Psoas muscle (tissue), 8 donors: ENCODE data around the gene SAE1. TPM values are rescaled to one million over a fixed set of nuclear protein-coding genes. Genes with fewer than 3 reads are reported as not detected.

Experiments used
- ATAC-seq, 4 donors: fragments of 200-7000 bp; cut with Tn5 transposase; one replicate each; pipeline ENCODE4 v1.9.1; 2020; ENCODE audit warnings: moderate library complexity in 3 of 4, mild to moderate bottlenecking in 2 of 4
- DNase-seq, 2 donors: peaks; one replicate each; pipeline ENCODE4 v3.0.0-alpha.2; 2020
- H3K27ac ChIP-seq: fragments of 200-600 bp; one replicate; pipeline ENCODE4 v1.8.0; 2022
- H3K27me3 ChIP-seq, 3 donors: fragments of 200-600 bp in 1 of 3; one replicate each; pipeline versions ENCODE4 v1.6.1 to v1.8.0; 2013 to 2022; ENCODE audit warnings: low read length in 2 of 3, mild to moderate bottlenecking in 2 of 3, moderate library complexity in 1 of 3; ENCODE audit not compliant: insufficient read depth in 3 of 3
- H3K36me3 ChIP-seq, 2 donors: fragments of 200-600 bp in 1 of 2; one replicate each; pipeline versions ENCODE4 v1.6.1 to v1.8.0; 2013 to 2022; ENCODE audit warnings: low read depth in 1 of 2, mild to moderate bottlenecking in 1 of 2, moderate library complexity in 1 of 2; ENCODE audit not compliant: insufficient read depth in 1 of 2
- H3K4me1 ChIP-seq: fragments of 200-600 bp; one replicate; pipeline ENCODE4 v1.8.0; 2022
- H3K4me3 ChIP-seq: fragments of 200-600 bp; one replicate; pipeline ENCODE4 v1.8.0; 2022; ENCODE audit warnings: mild to moderate bottlenecking
- H3K9me3 ChIP-seq: fragments of 200-600 bp; one replicate; pipeline ENCODE4 v1.8.0; 2022
- WGBS, 3 donors: extraction: QIAGEN DNeasy Blood & Tissue Kit; methylation state at CpG; one replicate each; pipeline versions ENCODE4 v1.1.6 to v1.1.7; 2013; 5-methylcytosine and 5-hydroxymethylcytosine counted together
- intact Hi-C, 2 donors: fragments of 100-400 bp; cut with DNase I; formaldehyde crosslinking; loops; one replicate each; pipeline versions ENCODE4 v1.11.0 to v1.14.2; 2022
- polyA plus RNA-seq, 3 donors: library from polyadenylated mRNA; stranded (reverse); fragments of 200-250 nt; gene quantifications; one replicate each; pipeline ENCODE4 v1.2.3, GENCODE V29; 2013
- total RNA-seq, 4 donors: library from RNA; stranded (reverse); fragmentation: NEBNext Ultra II Directional in 2 of 4; extraction: Animal tissue kit (Norgen Biotek cat#: 25700) in 2 of 4; gene quantifications; one replicate each; pipeline versions ENCODE4 v1.2.1 to v1.2.4, GENCODE V29; 2021 to 2023
- TF ChIP-seq, protein P1 (sequence below): fragments of 200-600 bp; IDR thresholded peaks from one replicate; pipeline ENCODE4 v1.8.0; 2022; ENCODE audit warnings: antibody characterized with exemption
- donor health status: healthy with polysubstance abuse.
- donor health status: DM: no; HTN: no; CAD: no; lungs with moderate emphysema.
- donor health status: Bipolar disorder and iron deficiency.
- donor health status: healthy.
- donor health status: DM: yes; HTN: yes; CAD: no.
- donor health status: DM: no; HTN: no; CAD: no.
- donor health status: DM: no; HTN: no; CAD: no.
- donor health status: DM: yes; HTN: yes; CAD: no.

Gene SAE1
- total and polyA plus RNA-seq, 7 donors, result 30.7 to 63.4 (median 42.0) TPM

DNA sequence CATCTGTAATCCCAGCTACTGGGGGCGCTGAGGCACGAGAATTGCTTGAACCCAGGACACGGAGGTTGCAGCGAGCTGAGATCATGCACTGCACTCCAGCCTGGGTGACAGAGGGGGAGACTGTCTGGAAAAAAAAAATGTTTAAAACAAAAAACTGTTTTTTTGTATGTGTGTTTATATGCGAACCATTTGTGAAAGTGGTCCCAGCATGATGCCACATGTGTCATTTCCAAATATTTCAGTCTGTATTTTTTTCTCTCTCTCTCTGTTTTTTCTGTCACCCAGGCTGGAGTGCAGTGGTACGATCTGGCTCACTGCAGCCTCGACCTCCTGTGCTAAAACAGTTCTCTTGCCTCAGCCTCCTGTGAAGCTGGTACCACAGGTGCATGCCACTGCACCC is 37.4 kb downstream of the SAE1 start:
- no peaks in the 10 kb centered on the region for H3K27me3 ChIP-seq
- no peak overlapping the region for H3K4me3 ChIP-seq
- no peak for DNase-seq
- intact Hi-C loops, result no loop called here
- no peaks in the 10 kb centered on the region for H3K4me1 ChIP-seq
- H3K36me3 ChIP-seq, result peaks cover 0 to 47% of the 10 kb centered on the region in 2 donors
- no peak overlapping the region for H3K27ac ChIP-seq
- WGBS, 3 donors, result 88 to 92% (median 89%) methylated on average over 7 of the region's 7 CpGs
- TF ChIP-seq, protein P1, sequence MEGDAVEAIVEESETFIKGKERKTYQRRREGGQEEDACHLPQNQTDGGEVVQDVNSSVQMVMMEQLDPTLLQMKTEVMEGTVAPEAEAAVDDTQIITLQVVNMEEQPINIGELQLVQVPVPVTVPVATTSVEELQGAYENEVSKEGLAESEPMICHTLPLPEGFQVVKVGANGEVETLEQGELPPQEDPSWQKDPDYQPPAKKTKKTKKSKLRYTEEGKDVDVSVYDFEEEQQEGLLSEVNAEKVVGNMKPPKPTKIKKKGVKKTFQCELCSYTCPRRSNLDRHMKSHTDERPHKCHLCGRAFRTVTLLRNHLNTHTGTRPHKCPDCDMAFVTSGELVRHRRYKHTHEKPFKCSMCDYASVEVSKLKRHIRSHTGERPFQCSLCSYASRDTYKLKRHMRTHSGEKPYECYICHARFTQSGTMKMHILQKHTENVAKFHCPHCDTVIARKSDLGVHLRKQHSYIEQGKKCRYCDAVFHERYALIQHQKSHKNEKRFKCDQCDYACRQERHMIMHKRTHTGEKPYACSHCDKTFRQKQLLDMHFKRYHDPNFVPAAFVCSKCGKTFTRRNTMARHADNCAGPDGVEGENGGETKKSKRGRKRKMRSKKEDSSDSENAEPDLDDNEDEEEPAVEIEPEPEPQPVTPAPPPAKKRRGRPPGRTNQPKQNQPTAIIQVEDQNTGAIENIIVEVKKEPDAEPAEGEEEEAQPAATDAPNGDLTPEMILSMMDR, result no peak
- no peaks in the 10 kb centered on the region for H3K9me3 ChIP-seq
- no peak for ATAC-seq

DNA sequence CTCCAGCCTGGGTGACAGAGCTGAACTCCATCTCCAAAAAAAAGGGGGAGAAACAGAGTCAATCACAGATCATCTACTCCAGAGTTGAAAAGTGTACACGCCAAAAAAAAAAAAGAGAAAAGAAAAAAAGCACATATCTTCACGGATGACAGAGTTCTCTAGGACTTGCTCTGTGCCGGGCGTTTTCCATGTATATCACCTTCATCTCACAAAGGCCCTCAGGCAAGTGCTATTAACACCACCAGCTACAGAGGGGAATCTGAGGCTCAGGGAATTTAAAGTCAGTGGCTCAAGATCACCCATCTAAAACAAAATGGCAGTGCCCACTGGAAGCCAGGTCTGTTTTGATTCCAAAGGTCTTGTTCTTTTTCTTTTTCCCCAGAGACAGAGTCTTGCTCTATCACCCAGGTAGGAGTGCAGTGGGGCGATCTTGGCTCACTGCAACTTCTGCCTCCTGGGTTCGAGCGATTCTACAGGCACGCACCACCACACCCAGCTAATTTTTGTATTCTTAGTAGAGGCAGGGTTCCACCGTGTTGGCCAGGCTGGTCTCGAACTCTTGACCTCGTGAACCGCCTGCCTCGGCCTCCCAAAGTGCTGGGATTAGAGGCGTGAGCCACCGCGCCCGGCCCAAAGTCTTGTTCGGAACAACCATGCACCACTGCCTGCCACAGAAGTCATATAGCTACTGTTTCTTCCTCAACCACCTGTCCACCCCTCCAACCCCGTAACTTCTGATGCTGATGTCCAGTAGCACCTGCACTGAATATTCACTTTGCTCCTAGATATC is 42.2 kb downstream of the SAE1 start:
- TF ChIP-seq, protein P1, result no peak
- Histone ChIP-seq H3K27me3 (no peaks in the 10 kb centered on the region), H3K36me3 (peaks cover 3 to 69% of the 10 kb centered on the region in 2 donors), H3K27ac (no peak overlapping the region), H3K4me3 (no peak overlapping the region), H3K4me1 (no peaks in the 10 kb centered on the region), H3K9me3 (no peaks in the 10 kb centered on the region)
- 94 to 96% (median 95%) methylated on average over 19 of the region's 19 CpGs for WGBS, 3 donors
- DNase-seq, result no peak
- intact Hi-C loops, result no loop called here
- ATAC-seq, result no peak

DNA sequence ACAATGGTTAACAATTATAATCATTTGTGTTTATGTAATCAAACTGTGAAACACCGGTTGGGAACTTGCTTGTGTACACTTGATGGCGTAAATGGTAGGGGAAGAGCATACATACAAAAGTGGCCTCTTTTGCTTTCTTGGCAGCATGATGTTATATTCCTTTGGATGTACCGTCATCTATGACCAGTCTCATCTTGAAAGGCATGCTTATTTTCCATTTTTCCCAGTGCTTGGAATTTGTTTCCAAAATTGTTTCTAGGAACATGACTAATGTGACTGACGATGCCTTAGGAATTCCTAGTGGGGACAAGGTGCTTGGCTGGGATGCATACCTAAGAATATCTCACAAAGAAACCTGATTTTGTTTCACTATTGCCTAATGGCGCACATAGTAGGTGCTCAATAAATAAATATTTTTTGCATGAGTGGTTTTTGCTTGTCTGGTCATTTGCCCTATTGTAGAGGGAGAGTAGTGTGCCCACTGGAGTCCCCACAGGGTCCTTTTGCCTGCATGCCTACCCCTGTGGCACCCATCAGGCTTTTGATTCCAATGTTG is 45.5 kb downstream of the SAE1 start:
- intact Hi-C loops, result no loop called here
- TF ChIP-seq, protein P1, result no peak
- H3K4me1 ChIP-seq, result no peaks in the 10 kb centered on the region
- H3K27me3 ChIP-seq, result no peaks in the 10 kb centered on the region
- DNase-seq (no peak), ATAC-seq (no peak)
- H3K27ac ChIP-seq, result no peak overlapping the region
- WGBS, 3 donors, result 73 to 78% (median 77%) methylated on average over 5 of the region's 5 CpGs
- no peaks in the 10 kb centered on the region for H3K9me3 ChIP-seq
- peaks cover 3 to 56% of the 10 kb centered on the region in 2 donors for H3K36me3 ChIP-seq
- no peak overlapping the region for H3K4me3 ChIP-seq

DNA sequence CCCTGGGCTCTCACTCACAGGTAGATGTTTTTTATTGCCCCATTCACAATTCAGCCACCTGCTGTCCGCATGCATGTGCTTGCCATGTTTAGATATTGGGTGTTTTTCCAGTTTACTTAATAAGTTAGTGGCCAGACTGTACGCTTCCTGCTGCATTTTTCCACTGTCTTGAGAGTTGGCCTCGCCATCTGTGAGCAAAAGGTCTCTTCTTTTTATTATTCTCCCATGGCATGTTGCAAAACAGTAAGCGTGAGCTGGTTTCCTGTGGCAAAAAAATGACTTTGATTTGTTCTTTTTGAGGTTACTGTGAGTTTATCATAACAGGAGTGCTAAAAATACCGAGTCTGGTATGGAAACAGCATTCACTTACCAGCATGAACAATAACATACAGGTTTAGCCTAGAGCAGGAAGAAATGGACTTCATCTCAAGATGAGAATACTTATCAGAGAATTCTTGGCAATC is 46.0 kb downstream of the SAE1 start:
- no peak overlapping the region for H3K27ac ChIP-seq
- ATAC-seq, result no peak
- DNase-seq, result no peak
- peaks cover 3 to 52% of the 10 kb centered on the region in 2 donors for H3K36me3 ChIP-seq
- H3K4me1 ChIP-seq, result no peaks in the 10 kb centered on the region
- TF ChIP-seq, protein P1, result no peak
- H3K27me3 ChIP-seq, result no peaks in the 10 kb centered on the region
- 58 to 65% (median 63%) methylated on average over 5 of the region's 5 CpGs for WGBS, 3 donors
- no peaks in the 10 kb centered on the region for H3K9me3 ChIP-seq
- no peak overlapping the region for H3K4me3 ChIP-seq
- intact Hi-C loops, result no loop called here
